ENCODE measurements around the gene TBC1D2B. TPM values are rescaled to one million over a fixed set of nuclear protein-coding genes. Genes with fewer than 3 reads are reported as not detected.

Gene TBC1D2B
- total RNA-seq, 1 donor from 2014 or later = 13.8 TPM

GRCh38 chr15:78023081-78023665 is 54.3 kb downstream of the TBC1D2B start:
- DNase-seq (ENCODE audit: low spot score) = no peak
- peaks cover 4% of the 10 kb centered on the region for H3K36me3 Mint-ChIP-seq (ENCODE audit: low read depth, unreplicated experiment)
- no peaks in the 10 kb centered on the region for H3K9me3 Mint-ChIP-seq (ENCODE audit: unreplicated experiment)
- H3K4me3 Mint-ChIP-seq (ENCODE audit: unreplicated experiment) = no peak overlapping the region
- H3K4me1 Mint-ChIP-seq (ENCODE audit: unreplicated experiment) = peaks cover 9% of the 10 kb centered on the region
- H3K27me3 Mint-ChIP-seq (ENCODE audit: unreplicated experiment) = peaks cover 2% of the 10 kb centered on the region
- H3K27ac Mint-ChIP-seq (ENCODE audit: unreplicated experiment) = no peak overlapping the region
- no peak for TF ChIP-seq CTCF (IDR thresholded peaks at IDR 0.05; ENCODE audit: unreplicated experiment)

- H3K4me3 Mint-ChIP-seq (ENCODE audit: unreplicated experiment) = no peak overlapping the region
- no peak for DNase-seq (ENCODE audit: low spot score)
- TF ChIP-seq CTCF (IDR thresholded peaks at IDR 0.05; ENCODE audit: unreplicated experiment) = no peak
- no peaks in the 10 kb centered on the region for H3K9me3 Mint-ChIP-seq (ENCODE audit: unreplicated experiment)
- H3K27ac Mint-ChIP-seq (ENCODE audit: unreplicated experiment) = no peak overlapping the region
- peaks cover 4% of the 10 kb centered on the region for H3K36me3 Mint-ChIP-seq (ENCODE audit: low read depth, unreplicated experiment)
- peaks cover 2% of the 10 kb centered on the region for H3K27me3 Mint-ChIP-seq (ENCODE audit: unreplicated experiment)
- H3K4me1 Mint-ChIP-seq (ENCODE audit: unreplicated experiment) = peaks cover 9% of the 10 kb centered on the region
Measured at GRCh38 chr15:78021761-78022160, 55.8 kb downstream of the TBC1D2B start.

- no peaks in the 10 kb centered on the region for H3K27me3 Mint-ChIP-seq (ENCODE audit: unreplicated experiment)
- TF ChIP-seq CTCF (IDR thresholded peaks at IDR 0.05; ENCODE audit: unreplicated experiment) = no peak
- peaks cover 7% of the 10 kb centered on the region for H3K4me1 Mint-ChIP-seq (ENCODE audit: unreplicated experiment)
- DNase-seq (ENCODE audit: low spot score) = no peak
- no peaks in the 10 kb centered on the region for H3K9me3 Mint-ChIP-seq (ENCODE audit: unreplicated experiment)
- no peak overlapping the region for H3K27ac Mint-ChIP-seq (ENCODE audit: unreplicated experiment)
- H3K36me3 Mint-ChIP-seq (ENCODE audit: low read depth, unreplicated experiment) = peaks cover 4% of the 10 kb centered on the region
- no peak overlapping the region for H3K4me3 Mint-ChIP-seq (ENCODE audit: unreplicated experiment)
Measured at GRCh38 chr15:78020007-78020406, 57.5 kb downstream of the TBC1D2B start.

- Mint-ChIP-seq H3K36me3 (ENCODE audit: low read depth, unreplicated experiment) (peaks cover 4% of the 10 kb centered on the region), H3K4me3 (ENCODE audit: unreplicated experiment) (no peak overlapping the region), H3K4me1 (ENCODE audit: unreplicated experiment) (no peaks in the 10 kb centered on the region), H3K27me3 (ENCODE audit: unreplicated experiment) (no peaks in the 10 kb centered on the region), H3K9me3 (ENCODE audit: unreplicated experiment) (no peaks in the 10 kb centered on the region), H3K27ac (ENCODE audit: unreplicated experiment) (no peak overlapping the region)
- no peak for DNase-seq (ENCODE audit: low spot score)
- TF ChIP-seq CTCF (IDR thresholded peaks at IDR 0.05; ENCODE audit: unreplicated experiment) = no peak
Measured at GRCh38 chr15:78018946-78019644, 58.4 kb downstream of the TBC1D2B start.

- H3K4me1 Mint-ChIP-seq (ENCODE audit: unreplicated experiment) = no peaks in the 10 kb centered on the region
- H3K27me3 Mint-ChIP-seq (ENCODE audit: unreplicated experiment) = no peaks in the 10 kb centered on the region
- no peak for TF ChIP-seq CTCF (IDR thresholded peaks at IDR 0.05; ENCODE audit: unreplicated experiment)
- DNase-seq (ENCODE audit: low spot score) = no peak
- no peak overlapping the region for H3K27ac Mint-ChIP-seq (ENCODE audit: unreplicated experiment)
- H3K9me3 Mint-ChIP-seq (ENCODE audit: unreplicated experiment) = no peaks in the 10 kb centered on the region
- H3K4me3 Mint-ChIP-seq (ENCODE audit: unreplicated experiment) = no peak overlapping the region
- peaks cover under 1% of the 10 kb centered on the region for H3K36me3 Mint-ChIP-seq (ENCODE audit: low read depth, unreplicated experiment)
Measured at GRCh38 chr15:78018445-78018844, 59.1 kb downstream of the TBC1D2B start.
